HG03521 (cell line): Measurements from ENCODE around the gene LMNTD1.

Source experiments
- ATAC-seq: cut with Tn5 transposase; IDR thresholded peaks from one replicate; pipeline ENCODE4 v1.9.1; 2021; ENCODE audit warnings: mild to moderate bottlenecking, moderate library complexity; ENCODE audit not compliant: unreplicated experiment

LMNTD1 gene

DNA sequence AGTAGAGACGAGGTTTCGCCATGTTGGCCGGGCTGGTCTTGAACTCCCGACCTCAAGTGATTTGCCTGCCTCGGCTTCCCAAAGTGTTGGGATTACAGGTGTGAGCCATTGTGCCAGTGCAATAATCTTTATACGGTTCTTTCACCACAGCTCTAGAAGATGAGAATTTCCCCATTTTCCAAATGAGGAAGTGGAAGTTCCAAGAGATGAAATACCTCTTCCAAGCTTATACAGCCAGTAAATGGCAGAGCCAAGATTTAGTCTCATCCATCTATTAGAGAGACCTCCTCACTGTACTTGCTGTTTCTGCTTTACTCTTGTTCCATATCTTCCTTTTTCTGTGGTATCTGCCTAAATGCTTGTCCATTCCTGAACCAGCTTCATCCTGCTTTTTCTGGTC is 3.1 kb upstream of the LMNTD1 start:
- no peak for ATAC-seq

DNA sequence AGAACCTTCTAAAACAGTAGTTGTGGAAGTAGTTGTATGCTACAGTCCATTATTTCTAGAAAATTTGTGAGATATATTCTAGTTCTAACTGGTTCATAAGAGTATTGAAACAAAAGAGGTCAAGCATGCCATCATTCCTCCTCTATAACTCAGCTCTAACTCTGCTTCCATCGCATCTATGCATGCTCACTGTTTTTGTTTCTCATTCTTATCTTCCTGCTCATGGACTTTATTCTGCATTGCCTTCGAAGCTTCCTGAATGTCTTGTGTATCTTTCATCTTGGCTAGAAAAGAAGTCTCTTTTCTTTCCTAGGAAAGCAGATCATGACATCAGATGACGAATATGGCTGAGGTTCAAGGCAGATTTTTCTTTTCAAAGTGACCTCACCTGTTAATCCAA is 402 bp downstream of the LMNTD1 start:
- ATAC-seq: no peak

DNA sequence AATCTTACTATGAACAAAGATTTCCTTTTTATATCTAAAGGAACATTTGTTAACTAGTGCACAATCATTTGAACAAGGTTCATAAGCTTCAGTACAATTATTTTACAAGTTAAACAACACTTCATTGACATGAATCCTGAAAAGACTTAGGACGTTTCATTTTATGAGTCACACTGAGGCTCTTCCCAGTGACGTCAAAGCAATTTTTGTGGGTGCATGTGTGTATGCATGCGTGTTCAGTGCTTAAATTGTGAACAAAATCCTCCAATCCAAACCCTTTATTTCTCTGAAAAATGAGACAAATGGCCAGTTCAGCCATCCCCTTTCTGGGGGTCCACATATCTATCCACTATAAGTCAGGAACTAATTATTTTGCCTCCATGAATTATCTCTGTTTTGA is 2.9 kb downstream of the LMNTD1 start:
- ATAC-seq: no peak

- ATAC-seq: no peak
These were observed 4.0 kb downstream of the LMNTD1 start for GRCh38 chr12:25549120-25549519.

- no peak for ATAC-seq
These were observed 6.8 kb downstream of the LMNTD1 start for GRCh38 chr12:25546318-25546717.

DNA sequence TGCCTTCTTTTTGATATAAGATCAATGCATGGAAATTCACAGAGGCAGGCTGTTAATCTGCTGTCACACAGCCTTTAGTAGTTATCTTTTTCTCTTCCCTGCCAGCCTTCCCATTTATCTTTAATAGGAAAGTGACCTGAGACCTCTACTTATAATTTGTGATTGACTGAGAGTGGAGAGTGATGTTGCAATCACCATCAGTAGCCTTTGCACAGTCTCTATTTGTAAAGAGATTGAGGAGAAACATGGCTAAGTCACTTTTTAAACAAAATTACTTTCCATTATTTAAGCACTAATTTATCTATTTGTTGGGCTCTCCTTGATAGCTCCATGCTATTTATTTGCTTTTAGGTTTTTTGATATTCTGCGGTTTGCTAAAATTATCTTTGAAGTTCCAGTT is 19.9 kb downstream of the LMNTD1 start:
- no peak for ATAC-seq

- no peak for ATAC-seq
These were observed 21.5 kb downstream of the LMNTD1 start for GRCh38 chr12:25531502-25532052.

GRCh38 chr12:25529738-25530137 is 23.3 kb downstream of the LMNTD1 start:
- no peak for ATAC-seq

DNA sequence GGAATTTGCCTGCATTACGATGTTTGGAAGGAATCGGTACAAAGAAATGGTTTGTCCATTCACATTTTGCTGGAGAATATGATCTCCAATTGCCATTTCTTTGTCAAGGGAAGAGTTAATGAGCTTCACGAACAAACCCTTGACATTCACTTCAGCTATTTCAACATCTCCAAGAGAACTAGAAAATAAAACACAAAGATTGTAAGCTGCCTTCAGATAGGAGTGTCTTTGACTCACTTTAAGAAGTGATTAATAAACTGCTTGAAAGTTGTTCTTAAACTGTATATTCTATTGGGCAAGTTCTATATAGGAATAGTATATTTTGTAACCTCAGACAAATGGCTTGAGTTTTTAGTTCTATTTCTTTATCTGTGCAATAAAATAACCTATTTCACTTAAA is 26.3 kb downstream of the LMNTD1 start:
- ATAC-seq: no peak

- no peak for ATAC-seq
These were observed 28.7 kb downstream of the LMNTD1 start for GRCh38 chr12:25524366-25524765.

GRCh38 chr12:25521625-25522256 is 31.3 kb downstream of the LMNTD1 start:
- ATAC-seq: no peak

DNA sequence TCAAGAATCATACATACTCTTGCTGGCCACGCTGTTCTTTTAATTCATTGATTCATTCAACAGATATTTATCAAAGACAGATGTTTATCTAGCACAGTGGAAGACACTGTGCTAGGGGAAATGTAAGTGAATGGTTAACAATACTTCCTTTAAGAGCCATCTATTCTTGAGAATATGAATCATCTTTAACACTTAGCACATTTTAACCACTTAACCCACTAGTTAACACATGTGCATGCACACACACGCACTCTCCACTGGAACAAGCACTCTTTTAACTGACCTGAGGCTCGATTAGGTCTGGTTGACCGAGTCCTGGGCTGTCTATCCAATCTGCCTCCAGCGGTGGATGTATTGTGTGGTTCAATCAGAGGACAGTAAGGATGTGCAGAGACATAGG is 34.6 kb downstream of the LMNTD1 start:
- peak; percentile 84 for ATAC-seq

DNA sequence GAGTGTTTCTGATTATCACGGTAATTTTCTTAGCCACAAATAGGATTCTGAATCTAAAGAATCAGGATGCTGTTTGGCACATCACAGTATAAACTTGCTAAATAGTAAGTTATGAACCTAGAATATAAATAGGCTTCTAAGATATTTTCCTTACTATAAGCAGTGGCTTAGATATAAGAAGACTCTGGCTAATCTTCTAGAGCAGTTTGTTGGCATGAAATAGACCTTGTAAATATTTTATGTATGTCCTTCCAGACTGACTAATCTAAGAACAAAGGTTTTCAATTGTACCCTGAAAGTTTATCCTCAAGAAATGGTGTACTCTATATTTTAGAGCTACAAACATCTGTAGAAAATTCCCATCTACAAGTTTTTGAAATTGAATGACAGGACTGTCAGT is 48.3 kb downstream of the LMNTD1 start:
- no peak for ATAC-seq

- ATAC-seq: no peak
These were observed 49.4 kb downstream of the LMNTD1 start for GRCh38 chr12:25503666-25504065.

- ATAC-seq: no peak
These were observed 50.5 kb downstream of the LMNTD1 start for GRCh38 chr12:25502596-25502995.

GRCh38 chr12:25502118-25502517 is 51.0 kb downstream of the LMNTD1 start:
- no peak for ATAC-seq

DNA sequence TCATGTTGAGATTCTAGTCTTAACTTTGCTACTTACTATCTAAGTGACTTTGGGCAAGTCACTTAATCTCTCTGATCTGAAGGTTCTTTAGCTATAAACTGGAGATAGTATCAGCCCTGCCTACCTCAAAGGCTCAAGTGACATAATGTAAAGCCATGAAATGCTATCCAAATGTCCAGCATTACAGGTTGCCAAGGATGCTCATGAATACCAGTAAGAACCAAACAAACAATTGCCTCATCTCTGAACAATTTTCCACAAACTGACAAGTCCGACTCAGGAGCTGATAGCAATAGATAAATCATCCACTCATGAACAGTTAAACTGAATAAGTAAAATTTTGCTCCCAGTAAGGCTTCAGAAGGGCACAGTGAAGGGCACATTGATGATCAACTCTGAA is 51.5 kb downstream of the LMNTD1 start:
- no peak for ATAC-seq

DNA sequence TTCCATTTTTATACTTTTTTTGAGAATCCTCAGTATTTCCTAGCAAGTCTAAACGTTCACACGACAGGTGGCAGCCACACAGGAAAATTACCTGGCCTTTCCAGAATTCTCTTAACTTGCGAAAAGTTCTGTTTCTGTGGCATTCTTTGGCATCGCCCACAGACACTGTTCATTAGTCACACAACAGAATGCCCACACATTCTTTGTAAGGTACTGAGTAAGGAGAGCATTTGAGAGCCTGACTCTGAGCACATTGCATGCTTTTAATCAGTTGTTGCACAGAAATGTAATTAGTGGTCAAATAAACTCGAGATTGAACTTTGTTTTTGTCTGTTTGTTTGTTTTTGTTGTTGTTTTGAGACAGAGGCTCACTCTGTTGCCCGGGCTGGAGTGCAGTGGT is 52.4 kb downstream of the LMNTD1 start:
- no peak for ATAC-seq

- ATAC-seq: no peak
These were observed 56.1 kb downstream of the LMNTD1 start for GRCh38 chr12:25497021-25497420.

DNA sequence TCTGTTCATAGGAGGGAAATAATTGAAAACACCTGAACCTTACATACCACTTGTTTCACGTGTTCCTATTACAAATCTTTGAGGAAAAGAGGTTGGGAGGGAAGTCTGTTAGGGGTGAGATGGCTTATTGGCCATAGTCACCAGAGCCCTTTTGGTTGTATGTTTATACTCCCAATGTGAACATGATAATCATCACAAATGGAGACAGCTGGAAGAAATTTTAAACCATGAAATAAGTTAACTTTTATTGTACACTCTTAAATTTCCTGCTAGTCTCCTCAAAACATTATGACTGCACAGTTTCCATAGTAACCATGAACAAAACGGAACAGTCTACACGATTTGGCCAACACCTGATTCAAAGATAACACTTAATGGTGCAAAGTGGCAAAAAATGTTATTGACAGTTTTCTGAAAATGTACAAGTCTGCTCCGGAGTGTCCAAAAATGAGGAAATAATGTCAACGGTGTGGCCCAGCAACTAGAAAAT is 56.9 kb downstream of the LMNTD1 start:
- no peak for ATAC-seq

GRCh38 chr12:25495331-25496097 is 57.6 kb downstream of the LMNTD1 start:
- no peak for ATAC-seq

GRCh38 chr12:25494926-25495325 is 58.2 kb downstream of the LMNTD1 start:
- ATAC-seq: no peak
